ENCODE measurements around the gene ITGB6.

GRCh38 chr2:160242893-160243564 lies 43.0 kb upstream of the ITGB6 start:
- no peak for TF ChIP-seq POLR2A (IDR thresholded peaks at IDR 0.05)
- TF ChIP-seq, protein P1, sequence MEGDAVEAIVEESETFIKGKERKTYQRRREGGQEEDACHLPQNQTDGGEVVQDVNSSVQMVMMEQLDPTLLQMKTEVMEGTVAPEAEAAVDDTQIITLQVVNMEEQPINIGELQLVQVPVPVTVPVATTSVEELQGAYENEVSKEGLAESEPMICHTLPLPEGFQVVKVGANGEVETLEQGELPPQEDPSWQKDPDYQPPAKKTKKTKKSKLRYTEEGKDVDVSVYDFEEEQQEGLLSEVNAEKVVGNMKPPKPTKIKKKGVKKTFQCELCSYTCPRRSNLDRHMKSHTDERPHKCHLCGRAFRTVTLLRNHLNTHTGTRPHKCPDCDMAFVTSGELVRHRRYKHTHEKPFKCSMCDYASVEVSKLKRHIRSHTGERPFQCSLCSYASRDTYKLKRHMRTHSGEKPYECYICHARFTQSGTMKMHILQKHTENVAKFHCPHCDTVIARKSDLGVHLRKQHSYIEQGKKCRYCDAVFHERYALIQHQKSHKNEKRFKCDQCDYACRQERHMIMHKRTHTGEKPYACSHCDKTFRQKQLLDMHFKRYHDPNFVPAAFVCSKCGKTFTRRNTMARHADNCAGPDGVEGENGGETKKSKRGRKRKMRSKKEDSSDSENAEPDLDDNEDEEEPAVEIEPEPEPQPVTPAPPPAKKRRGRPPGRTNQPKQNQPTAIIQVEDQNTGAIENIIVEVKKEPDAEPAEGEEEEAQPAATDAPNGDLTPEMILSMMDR (IDR thresholded peaks at IDR 0.05) = no peak
